HEK293T (cell line): Measurements from ENCODE around the gene ACVR1B.
A peak's percentile ranks its signal among the peaks of the same experiment; 100 is the strongest.

ENCODE experiments used
- CTCF ChIA-PET: fragments of 350-600 bp; formaldehyde crosslinking; extraction: SDS; loops from one replicate; lab custom pipeline; 2021; ENCODE audit warnings: antibody characterized with exemption, inconsistent platforms; lab: Yijun Ruan, JAX
- POLR2A ChIA-PET: fragments of 350-600 bp; formaldehyde crosslinking; extraction: SDS; loops from one replicate; lab custom pipeline; 2020; ENCODE audit warnings: antibody characterized with exemption, inconsistent platforms; lab: Yijun Ruan, JAX
- DNase-seq: peaks from one replicate; pipeline ENCODE4 v3.0.0; 2012; ENCODE audit warnings: mixed read lengths; ENCODE audit errors: extremely low spot score
- ARNT ChIP-seq: fragments of 450-650 bp; IDR thresholded peaks from 2 replicates; pipeline ENCODE4 v1.6.1; 2017; ENCODE audit warnings: mild to moderate bottlenecking
- BHLHE40 ChIP-seq: fragments of 450-650 bp; IDR thresholded peaks from 2 replicates; pipeline ENCODE4 v1.6.1; 2016; ENCODE audit warnings: mild to moderate bottlenecking, moderate library complexity, borderline replicate concordance
- CTBP1 ChIP-seq: fragments of 450-650 bp; IDR thresholded peaks from 2 replicates; pipeline ENCODE4 v1.6.1; 2016; ENCODE audit warnings: borderline replicate concordance
- ELF4 ChIP-seq: fragments of 450-650 bp; IDR thresholded peaks from 2 replicates; pipeline ENCODE4 v1.6.1; 2017; ENCODE audit warnings: antibody characterized with exemption
- FOXA1 ChIP-seq: fragments of 450-650 bp; IDR thresholded peaks from 2 replicates; pipeline ENCODE4 v1.6.1; 2016; ENCODE audit warnings: mild to moderate bottlenecking
- FOXK2 ChIP-seq: fragments of 450-650 bp; IDR thresholded peaks from 2 replicates; pipeline ENCODE4 v1.6.1; 2016; ENCODE audit warnings: mild to moderate bottlenecking
- FOXM1 ChIP-seq: fragments of 450-650 bp; IDR thresholded peaks from 2 replicates; pipeline ENCODE4 v1.6.1; 2017; ENCODE audit warnings: mild to moderate bottlenecking, borderline replicate concordance
- HDGF ChIP-seq: fragments of 450-650 bp; IDR thresholded peaks from 2 replicates; pipeline ENCODE4 v1.6.1; 2017; ENCODE audit warnings: antibody characterized with exemption, borderline replicate concordance
- L3MBTL2 ChIP-seq: fragments of 450-650 bp; conservative IDR thresholded peaks from 2 replicates; pipeline ENCODE4 v1.6.1; 2016; ENCODE audit warnings: mild to moderate bottlenecking
- LEF1 ChIP-seq: fragments of 450-650 bp; IDR thresholded peaks from 2 replicates; pipeline ENCODE4 v1.6.1; 2017; ENCODE audit warnings: mild to moderate bottlenecking, borderline replicate concordance
- NFRKB ChIP-seq: fragments of 450-650 bp; IDR thresholded peaks from 2 replicates; pipeline ENCODE4 v1.6.1; 2016; ENCODE audit warnings: mild to moderate bottlenecking, moderate library complexity
- PKNOX1 ChIP-seq: fragments of 450-650 bp; IDR thresholded peaks from 2 replicates; pipeline ENCODE4 v1.6.1; 2016
- SP1 ChIP-seq: fragments of 450-650 bp; IDR thresholded peaks from 2 replicates; pipeline ENCODE4 v1.6.1; 2017
- SUZ12 ChIP-seq: fragments of 450-650 bp; IDR thresholded peaks from 2 replicates; pipeline ENCODE4 v1.6.1; 2016; ENCODE audit warnings: mild to moderate bottlenecking
- TARDBP ChIP-seq: fragments of 450-650 bp; IDR thresholded peaks from 2 replicates; pipeline ENCODE4 v1.6.1; 2016
- ZNF384 ChIP-seq: fragments of 450-650 bp; IDR thresholded peaks from 2 replicates; pipeline ENCODE4 v1.6.1; 2016

Gene ACVR1B

GRCh38 chr12:52003016-52003550 lies 51.6 kb downstream of the ACVR1B start:
- ChIA-PET POLR2A (interaction anchor here (2.2 kb wide), 1 partner anchor 18 kb away, joined by 15 read pairs; no protein-coding TSS in a partner anchor), CTCF (interaction anchor here (0.7 to 5.3 kb wide), 7 partner anchors 10 to 117 kb away, joined by 3 to 99 read pairs (median 3); no protein-coding TSS in a partner anchor)
- no peak for DNase-seq
- TF ChIP-seq CTBP1 (no peak), PKNOX1 (no peak), SUZ12 (no peak), FOXK2 (no peak), NFRKB (no peak), FOXA1 (no peak), FOXM1 (no peak), ZNF384 (no peak), TARDBP (no peak), ARNT (no peak), LEF1 (no peak), ELF4 (no peak)

GRCh38 chr12:52003591-52003990 lies 52.1 kb downstream of the ACVR1B start:
- TF ChIP-seq ARNT (no peak), CTBP1 (no peak), FOXM1 (no peak), LEF1 (no peak), ELF4 (no peak), TARDBP (no peak), ZNF384 (no peak), L3MBTL2 (no peak), BHLHE40 (no peak), FOXK2 (no peak), SUZ12 (no peak), PKNOX1 (no peak), NFRKB (no peak), FOXA1 (no peak), HDGF (no peak), SP1 (no peak)
- POLR2A ChIA-PET = interaction anchor here (0.9 to 2.2 kb wide), 3 partner anchors 15 to 20 kb away, joined by 3 to 15 read pairs (median 3); no protein-coding TSS in a partner anchor

GRCh38 chr12:52004042-52004648 lies 52.6 kb downstream of the ACVR1B start:
- peak; percentile 63 for DNase-seq
- POLR2A ChIA-PET = interaction anchor here (0.9 to 2.2 kb wide), 3 partner anchors 15 to 20 kb away, joined by 3 to 15 read pairs (median 3); no protein-coding TSS in a partner anchor
- TF ChIP-seq HDGF = no peak
- TF ChIP-seq TARDBP = no peak
- no peak for TF ChIP-seq ZNF384
- no peak for TF ChIP-seq ARNT
- no peak for TF ChIP-seq BHLHE40
- no peak for TF ChIP-seq SP1
- TF ChIP-seq NFRKB = no peak
- no peak for TF ChIP-seq FOXK2
- TF ChIP-seq SUZ12 = no peak
- TF ChIP-seq FOXM1 = no peak
- no peak for TF ChIP-seq PKNOX1
- TF ChIP-seq FOXA1 = no peak
- TF ChIP-seq LEF1 = no peak
- TF ChIP-seq L3MBTL2 = no peak
- TF ChIP-seq ELF4 = no peak
- no peak for TF ChIP-seq CTBP1
- CTCF ChIA-PET = interaction anchor here (0.7 to 5.3 kb wide), 9 partner anchors 11 to 816 kb away, joined by 3 to 99 read pairs (median 3); no protein-coding TSS in a partner anchor

More at GRCh38 chr12:52003591-52003990, 52.1 kb downstream of the ACVR1B start:
- CTCF ChIA-PET = interaction anchor here (0.7 to 5.3 kb wide), 8 partner anchors 10 to 576 kb away, joined by 3 to 99 read pairs (median 4); no protein-coding TSS in a partner anchor
- no peak for DNase-seq

- TF ChIP-seq FOXA1 (no peak), PKNOX1 (no peak), ZNF384 (no peak), CTBP1 (no peak), ELF4 (no peak), BHLHE40 (no peak), L3MBTL2 (no peak), FOXK2 (no peak), SP1 (no peak), TARDBP (no peak), LEF1 (no peak), FOXM1 (no peak), ARNT (no peak), NFRKB (no peak), SUZ12 (no peak), HDGF (no peak)
- DNase-seq = no peak
- ChIA-PET CTCF (interaction anchor here (5.3 kb wide), 1 partner anchor 16 kb away, joined by 99 read pairs; no protein-coding TSS in a partner anchor), POLR2A (interaction anchor here (2.2 kb wide), 1 partner anchor 16 kb away, joined by 15 read pairs; no protein-coding TSS in a partner anchor)
These were observed 53.9 kb downstream of the ACVR1B start for GRCh38 chr12:52005218-52005902.
